Activated B cell treated with CpG ODN at 0.5 μM for 24 hours (primary cell): Measurements from ENCODE around the gene MRPL21. TPM values are rescaled to one million over a fixed set of nuclear protein-coding genes. Genes with fewer than 3 reads are reported as not detected.

Experiments
- ATAC-seq: fragments of 200-7000 bp; cut with Tn5 transposase; one replicate; pipeline ENCODE4 v1.10.0; 2021; ENCODE audit warnings: low read depth, mild to moderate bottlenecking, moderate library complexity
- CTCF ChIA-PET: fragments of 350-600 bp; sonication (Branson Sonifier 250); formaldehyde crosslinking; loops from one replicate; lab custom pipeline; 2021; ENCODE audit warnings: antibody characterized with exemption; lab: Charles Lee
- POLR2A ChIA-PET: fragments of 350-600 bp; sonication (Branson Sonifier 250); formaldehyde crosslinking; loops from one replicate; lab custom pipeline; 2021; ENCODE audit warnings: antibody characterized with exemption; lab: Charles Lee
- DNase-seq: peaks from one replicate; pipeline ENCODE4 v3.0.0; 2022
- H3K27ac Mint-ChIP-seq: one replicate; pipeline ENCODE4 v1.8.0; 2020; ENCODE audit warnings: mixed read lengths
- H3K27me3 Mint-ChIP-seq: one replicate; pipeline ENCODE4 v1.8.0; 2021; ENCODE audit warnings: mixed read lengths
- H3K36me3 Mint-ChIP-seq: one replicate; pipeline ENCODE4 v1.8.0; 2021; ENCODE audit warnings: low read depth, mixed read lengths
- H3K4me1 Mint-ChIP-seq: one replicate; pipeline ENCODE4 v1.8.0; 2021; ENCODE audit warnings: mixed read lengths
- H3K4me3 Mint-ChIP-seq: one replicate; pipeline ENCODE4 v1.8.0; 2020; ENCODE audit warnings: mild to moderate bottlenecking, mixed read lengths
- H3K9me3 Mint-ChIP-seq: one replicate; pipeline ENCODE4 v1.8.0; 2020; ENCODE audit warnings: mixed read lengths
- CTCF ChIP-seq: fragments of 200-600 bp; IDR thresholded peaks from one replicate; pipeline ENCODE4 v1.8.0; 2022; ENCODE audit warnings: antibody characterized with exemption, mild to moderate bottlenecking
- intact Hi-C: fragments of 100-400 bp; cut with micrococcal nuclease; formaldehyde crosslinking; loops from one replicate; pipeline ENCODE4 v1.15.1; 2024
- total RNA-seq: library from RNA; stranded (reverse); gene quantifications from 2 replicates; pipeline ENCODE4 v1.2.3, GENCODE V29; 2022

Gene MRPL21
- total RNA-seq, 1 donor from 2014 or later = 49.9 TPM

- no peak overlapping the region for H3K4me3 Mint-ChIP-seq
- intact Hi-C loops = no loop called here
- peaks cover 23% of the 10 kb centered on the region for H3K27me3 Mint-ChIP-seq
- no peak for TF ChIP-seq CTCF
- peaks cover 16% of the 10 kb centered on the region for H3K4me1 Mint-ChIP-seq
- no peaks in the 10 kb centered on the region for H3K36me3 Mint-ChIP-seq
- ChIA-PET CTCF (no interaction called here), POLR2A (interaction anchor here (0.7 kb wide), 1 partner anchor 28 kb away, joined by 3 read pairs; no protein-coding TSS in a partner anchor)
- H3K9me3 Mint-ChIP-seq = peaks cover 6% of the 10 kb centered on the region
- no peak overlapping the region for H3K27ac Mint-ChIP-seq
- DNase-seq (no peak), ATAC-seq (no peak)
These were observed 36.6 kb downstream of the MRPL21 start for GRCh38 chr11:68867066-68867465.

- ATAC-seq = no peak
- POLR2A ChIA-PET = no interaction called here
- CTCF ChIA-PET = interaction anchor here (1.5 kb wide), 1 partner anchor 21 kb away, joined by 5 read pairs; no protein-coding TSS in a partner anchor
- Mint-ChIP-seq H3K27me3 (peaks cover 10% of the 10 kb centered on the region), H3K9me3 (peaks cover 6% of the 10 kb centered on the region), H3K4me3 (no peak overlapping the region), H3K36me3 (no peaks in the 10 kb centered on the region), H3K27ac (no peak overlapping the region), H3K4me1 (peaks cover 12% of the 10 kb centered on the region)
- TF ChIP-seq CTCF = no peak
- DNase-seq = no peak
- intact Hi-C loops = no loop called here
These were observed 38.4 kb downstream of the MRPL21 start for GRCh38 chr11:68865241-68865640.

- CTCF ChIA-PET = interaction anchor here (1.5 kb wide), 1 partner anchor 20 kb away, joined by 5 read pairs; no protein-coding TSS in a partner anchor
- H3K27ac Mint-ChIP-seq = no peak overlapping the region
- no peak overlapping the region for H3K4me3 Mint-ChIP-seq
- no peak for ATAC-seq
- peaks cover 3% of the 10 kb centered on the region for H3K27me3 Mint-ChIP-seq
- H3K36me3 Mint-ChIP-seq = no peaks in the 10 kb centered on the region
- no peak for TF ChIP-seq CTCF
- intact Hi-C loops = no loop called here
- H3K4me1 Mint-ChIP-seq = peaks cover 3% of the 10 kb centered on the region
- peaks cover 10% of the 10 kb centered on the region for H3K9me3 Mint-ChIP-seq
- POLR2A ChIA-PET = no interaction called here
- DNase-seq = no peak
These were observed 39.9 kb downstream of the MRPL21 start for GRCh38 chr11:68863553-68864265.

GRCh38 chr11:68862421-68862820 lies 41.2 kb downstream of the MRPL21 start:
- POLR2A ChIA-PET = no interaction called here
- no peak for TF ChIP-seq CTCF
- CTCF ChIA-PET = no interaction called here
- ATAC-seq = no peak
- Mint-ChIP-seq H3K27ac (no peak overlapping the region), H3K9me3 (peaks cover 10% of the 10 kb centered on the region), H3K27me3 (no peaks in the 10 kb centered on the region), H3K4me3 (no peak overlapping the region), H3K36me3 (no peaks in the 10 kb centered on the region), H3K4me1 (no peaks in the 10 kb centered on the region)
- DNase-seq = no peak
- intact Hi-C loops = no loop called here

- DNase-seq (no peak), ATAC-seq (no peak)
- Mint-ChIP-seq H3K36me3 (no peaks in the 10 kb centered on the region), H3K4me1 (peaks cover 3% of the 10 kb centered on the region), H3K27ac (no peak overlapping the region), H3K4me3 (no peak overlapping the region), H3K27me3 (peaks cover 6% of the 10 kb centered on the region), H3K9me3 (peaks cover 10% of the 10 kb centered on the region)
- intact Hi-C loops = no loop called here
- ChIA-PET CTCF (no interaction called here), POLR2A (no interaction called here)
- TF ChIP-seq CTCF = no peak
These were observed 44.5 kb downstream of the MRPL21 start for GRCh38 chr11:68859123-68859522.
